ENCODE results near the gene CNTN6. TPM values are rescaled to one million over a fixed set of nuclear protein-coding genes. Genes with fewer than 3 reads are reported as not detected.

Gene CNTN6
- total RNA-seq, 4 donors from 2014 or later: not detected

DNA sequence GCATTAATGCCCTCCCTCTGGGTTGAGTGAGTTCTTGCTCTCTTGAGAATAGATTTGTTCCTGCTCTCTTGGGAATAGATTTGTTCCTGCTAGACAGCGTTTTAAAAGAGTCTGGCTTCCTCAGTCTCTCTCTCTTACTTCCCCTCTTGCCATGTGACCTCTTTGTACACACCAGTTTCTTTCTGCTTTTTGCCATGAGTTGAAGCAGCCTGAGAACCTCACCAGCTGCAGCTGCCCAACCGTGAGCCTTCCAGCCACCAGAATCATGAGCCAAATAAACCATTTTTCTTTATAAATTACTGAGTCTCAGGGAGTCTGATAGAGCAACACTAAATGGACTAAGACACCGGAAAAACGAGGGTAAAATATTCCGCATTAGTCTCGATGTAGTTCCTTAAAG is 253.6 kb downstream of the CNTN6 start:
- Histone ChIP-seq H3K4me3 (no peak overlapping the region), H3K4me1 (no peaks in the 10 kb centered on the region), H3K36me3 (no peaks in the 10 kb centered on the region), H3K9me3 (no peaks in the 10 kb centered on the region), H3K27ac (no peak overlapping the region), H3K27me3 (no peaks in the 10 kb centered on the region)
- DNase-seq (no peak), ATAC-seq (no peak)
- intact Hi-C loops (cut with DNase I; ENCODE audit: low total_unique reads) (no loop called here), in situ Hi-C loops (cut with MboI; ENCODE audit: low sequenced_read_pairs in 4 of 4) (no loop called here)
- TF ChIP-seq, protein P1, sequence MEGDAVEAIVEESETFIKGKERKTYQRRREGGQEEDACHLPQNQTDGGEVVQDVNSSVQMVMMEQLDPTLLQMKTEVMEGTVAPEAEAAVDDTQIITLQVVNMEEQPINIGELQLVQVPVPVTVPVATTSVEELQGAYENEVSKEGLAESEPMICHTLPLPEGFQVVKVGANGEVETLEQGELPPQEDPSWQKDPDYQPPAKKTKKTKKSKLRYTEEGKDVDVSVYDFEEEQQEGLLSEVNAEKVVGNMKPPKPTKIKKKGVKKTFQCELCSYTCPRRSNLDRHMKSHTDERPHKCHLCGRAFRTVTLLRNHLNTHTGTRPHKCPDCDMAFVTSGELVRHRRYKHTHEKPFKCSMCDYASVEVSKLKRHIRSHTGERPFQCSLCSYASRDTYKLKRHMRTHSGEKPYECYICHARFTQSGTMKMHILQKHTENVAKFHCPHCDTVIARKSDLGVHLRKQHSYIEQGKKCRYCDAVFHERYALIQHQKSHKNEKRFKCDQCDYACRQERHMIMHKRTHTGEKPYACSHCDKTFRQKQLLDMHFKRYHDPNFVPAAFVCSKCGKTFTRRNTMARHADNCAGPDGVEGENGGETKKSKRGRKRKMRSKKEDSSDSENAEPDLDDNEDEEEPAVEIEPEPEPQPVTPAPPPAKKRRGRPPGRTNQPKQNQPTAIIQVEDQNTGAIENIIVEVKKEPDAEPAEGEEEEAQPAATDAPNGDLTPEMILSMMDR (IDR thresholded peaks at IDR 0.05 in 4 of 5, conservative IDR thresholded peaks at IDR 0.05 in 1 of 5): no peak
- TF ChIP-seq POLR2A (IDR thresholded peaks at IDR 0.05): no peak

- ATAC-seq: no peak
- no peak overlapping the region for H3K4me3 ChIP-seq
- H3K4me1 ChIP-seq: no peaks in the 10 kb centered on the region
- H3K27me3 ChIP-seq: no peaks in the 10 kb centered on the region
- no peak overlapping the region for H3K27ac ChIP-seq
- no peak for DNase-seq
- H3K9me3 ChIP-seq: no peaks in the 10 kb centered on the region
- in situ Hi-C loops (cut with MboI; ENCODE audit: low sequenced_read_pairs in 4 of 4) (no loop called here), intact Hi-C loops (cut with DNase I; ENCODE audit: low total_unique reads) (no loop called here)
- TF ChIP-seq, protein P1 (IDR thresholded peaks at IDR 0.05 in 4 of 5, conservative IDR thresholded peaks at IDR 0.05 in 1 of 5): no peak
- TF ChIP-seq POLR2A (IDR thresholded peaks at IDR 0.05): no peak
- H3K36me3 ChIP-seq: no peaks in the 10 kb centered on the region
These were observed 255.7 kb downstream of the CNTN6 start for GRCh38 chr3:1348547-1348946.

DNA sequence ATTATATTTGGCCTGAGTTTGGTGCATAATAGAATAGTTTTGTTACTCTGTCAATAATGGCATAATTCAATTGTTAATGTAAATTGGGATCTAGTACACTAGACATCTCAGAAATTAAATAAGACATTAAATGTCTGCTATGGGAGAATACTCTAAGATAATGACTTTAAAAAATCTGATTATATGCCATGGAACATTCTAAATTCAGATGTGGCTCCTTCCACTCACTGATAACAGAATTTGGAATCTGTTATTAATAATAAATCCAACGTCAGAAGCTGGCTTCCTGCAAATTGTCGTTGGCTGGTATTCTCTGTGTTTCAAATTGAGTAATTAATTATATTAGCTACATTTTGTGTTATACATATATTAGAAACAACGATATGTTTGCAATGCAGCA is 258.1 kb downstream of the CNTN6 start:
- no peaks in the 10 kb centered on the region for H3K27me3 ChIP-seq
- TF ChIP-seq, protein P1 (IDR thresholded peaks at IDR 0.05 in 4 of 5, conservative IDR thresholded peaks at IDR 0.05 in 1 of 5): no peak
- TF ChIP-seq POLR2A (IDR thresholded peaks at IDR 0.05): no peak
- H3K27ac ChIP-seq: no peak overlapping the region
- H3K9me3 ChIP-seq: no peaks in the 10 kb centered on the region
- no peaks in the 10 kb centered on the region for H3K36me3 ChIP-seq
- intact Hi-C loops (cut with DNase I; ENCODE audit: low total_unique reads) (no loop called here), in situ Hi-C loops (cut with MboI; ENCODE audit: low sequenced_read_pairs in 4 of 4) (no loop called here)
- no peak for DNase-seq
- H3K4me3 ChIP-seq: no peak overlapping the region
- H3K4me1 ChIP-seq: no peaks in the 10 kb centered on the region
- no peak for ATAC-seq

DNA sequence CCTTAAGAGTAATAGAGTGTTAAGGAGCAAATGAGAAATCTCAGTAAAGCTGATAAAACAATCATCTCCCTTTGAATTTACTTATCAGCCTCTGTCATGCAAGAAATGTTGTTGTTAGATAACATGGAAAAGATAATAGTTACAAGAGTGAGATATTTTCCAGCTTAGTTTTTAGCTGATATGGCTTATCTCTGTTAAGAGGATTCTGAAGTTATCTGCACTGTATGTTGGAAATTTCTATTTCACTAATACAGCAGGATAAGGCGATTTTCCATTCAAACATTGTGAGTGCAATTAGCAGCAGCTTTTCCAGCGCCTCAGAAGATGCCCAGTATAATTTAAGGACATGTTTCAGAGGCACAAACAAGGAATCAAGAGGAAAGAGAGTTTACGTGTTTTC is 262.9 kb downstream of the CNTN6 start:
- no peak for TF ChIP-seq POLR2A (IDR thresholded peaks at IDR 0.05)
- TF ChIP-seq, protein P1 (IDR thresholded peaks at IDR 0.05 in 4 of 5, conservative IDR thresholded peaks at IDR 0.05 in 1 of 5): no peak
- Histone ChIP-seq H3K36me3 (no peaks in the 10 kb centered on the region), H3K27ac (no peak overlapping the region), H3K4me3 (no peak overlapping the region), H3K4me1 (no peaks in the 10 kb centered on the region), H3K27me3 (no peaks in the 10 kb centered on the region), H3K9me3 (no peaks in the 10 kb centered on the region)
- in situ Hi-C loops (cut with MboI; ENCODE audit: low sequenced_read_pairs in 4 of 4) (no loop called here), intact Hi-C loops (cut with DNase I; ENCODE audit: low total_unique reads) (no loop called here)
- ATAC-seq (no peak), DNase-seq (no peak)

DNA sequence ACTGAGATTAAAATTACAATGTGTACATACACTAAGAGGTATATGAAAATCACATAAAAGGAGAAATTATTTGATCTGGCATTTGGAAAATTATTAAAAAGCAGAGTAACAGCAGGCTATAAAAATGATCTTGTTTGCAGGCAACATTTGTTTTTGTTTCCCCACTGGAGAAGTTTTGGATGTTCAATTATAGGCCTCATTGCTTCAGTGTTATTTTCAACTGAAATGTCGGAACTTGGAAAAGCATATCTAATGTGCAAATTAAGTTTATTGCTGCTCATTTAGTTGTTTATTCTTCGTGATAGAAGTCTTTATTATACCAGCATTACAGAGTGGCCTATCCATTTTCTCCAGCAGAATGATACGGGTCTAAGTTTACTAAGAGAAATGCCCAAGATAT is 263.3 kb downstream of the CNTN6 start:
- no peak overlapping the region for H3K27ac ChIP-seq

More for the DNA sequence above, 263.3 kb downstream of the CNTN6 start:
- ATAC-seq (no peak), DNase-seq (no peak)
- intact Hi-C loops (cut with DNase I; ENCODE audit: low total_unique reads): no loop called here
- no peaks in the 10 kb centered on the region for H3K9me3 ChIP-seq
- in situ Hi-C loops (cut with MboI; ENCODE audit: low sequenced_read_pairs in 4 of 4): no loop called here
- H3K4me1 ChIP-seq: no peaks in the 10 kb centered on the region
- TF ChIP-seq POLR2A (IDR thresholded peaks at IDR 0.05): no peak
- TF ChIP-seq, protein P1 (IDR thresholded peaks at IDR 0.05 in 4 of 5, conservative IDR thresholded peaks at IDR 0.05 in 1 of 5): no peak
- H3K36me3 ChIP-seq: no peaks in the 10 kb centered on the region
- H3K27me3 ChIP-seq: no peaks in the 10 kb centered on the region
- H3K4me3 ChIP-seq: no peak overlapping the region

Data from gastrocnemius medialis (tissue), 4 donors.